HCT116 (cell line): ENCODE measurements around the gene FMN1.

Source experiments
- EZH2 ChIP-seq: fragments of 200-600 bp; sonication (generic); IDR thresholded peaks from 2 replicates; pipeline ENCODE4 v1.6.1; 2017; ENCODE audit warnings: antibody characterized with exemption, mixed run types
- EZH2phosphoT487 ChIP-seq: fragments of 200-600 bp; IDR thresholded peaks from 2 replicates; pipeline ENCODE4 v1.6.1; 2018; ENCODE audit warnings: antibody characterized with exemption, borderline replicate concordance
- JUND ChIP-seq: IDR thresholded peaks from 2 replicates; pipeline ENCODE4 v1.6.1; 2012
- MAX ChIP-seq: IDR thresholded peaks from 2 replicates; pipeline ENCODE4 v1.6.1; 2012
- POLR2A ChIP-seq: IDR thresholded peaks from 2 replicates; pipeline ENCODE4 v1.7.0; 2011; ENCODE audit warnings: borderline replicate concordance; ENCODE audit not compliant: insufficient read depth, insufficient read length; ENCODE audit errors: extremely low read depth
- SIN3A ChIP-seq: IDR thresholded peaks from 2 replicates; pipeline ENCODE4 v1.6.1; 2012; ENCODE audit warnings: low read depth
- YY1 ChIP-seq: IDR thresholded peaks from 2 replicates; pipeline ENCODE4 v1.6.1; 2011; ENCODE audit warnings: low read length, low read depth, moderate library complexity, mild to moderate bottlenecking; ENCODE audit not compliant: insufficient replicate concordance; ENCODE audit errors: extremely low read depth
- ZFX ChIP-seq: fragments of 450-650 bp; IDR thresholded peaks from 2 replicates; pipeline ENCODE4 v1.6.1; 2017
- TF ChIP-seq, protein P1 (sequence below): IDR thresholded peaks from 2 replicates; pipeline ENCODE4 v1.6.1; 2012; ENCODE audit warnings: low read depth
- TF ChIP-seq, protein P2 (sequence below), 3 experiments: fragments of 200-600 bp in 1 of 3; sonication (generic) in 1 of 3; IDR thresholded peaks in 2 of 3; conservative IDR thresholded peaks in 1 of 3; 2 replicates each; pipeline ENCODE4 v1.5.1; 2012 to 2017; ENCODE audit warnings: low read depth in 2 of 3, low read length in 2 of 3, antibody characterized with exemption in 1 of 3, borderline replicate concordance in 1 of 3, control low read depth in 1 of 3, mild to moderate bottlenecking in 1 of 3, mixed read lengths in 1 of 3, mixed run types in 1 of 3, moderate library complexity in 1 of 3; ENCODE audit not compliant: insufficient read depth in 1 of 3

GRCh38 chr15:33159726-33160453 is 34.6 kb downstream of the FMN1 start:
- TF ChIP-seq, protein P1, sequence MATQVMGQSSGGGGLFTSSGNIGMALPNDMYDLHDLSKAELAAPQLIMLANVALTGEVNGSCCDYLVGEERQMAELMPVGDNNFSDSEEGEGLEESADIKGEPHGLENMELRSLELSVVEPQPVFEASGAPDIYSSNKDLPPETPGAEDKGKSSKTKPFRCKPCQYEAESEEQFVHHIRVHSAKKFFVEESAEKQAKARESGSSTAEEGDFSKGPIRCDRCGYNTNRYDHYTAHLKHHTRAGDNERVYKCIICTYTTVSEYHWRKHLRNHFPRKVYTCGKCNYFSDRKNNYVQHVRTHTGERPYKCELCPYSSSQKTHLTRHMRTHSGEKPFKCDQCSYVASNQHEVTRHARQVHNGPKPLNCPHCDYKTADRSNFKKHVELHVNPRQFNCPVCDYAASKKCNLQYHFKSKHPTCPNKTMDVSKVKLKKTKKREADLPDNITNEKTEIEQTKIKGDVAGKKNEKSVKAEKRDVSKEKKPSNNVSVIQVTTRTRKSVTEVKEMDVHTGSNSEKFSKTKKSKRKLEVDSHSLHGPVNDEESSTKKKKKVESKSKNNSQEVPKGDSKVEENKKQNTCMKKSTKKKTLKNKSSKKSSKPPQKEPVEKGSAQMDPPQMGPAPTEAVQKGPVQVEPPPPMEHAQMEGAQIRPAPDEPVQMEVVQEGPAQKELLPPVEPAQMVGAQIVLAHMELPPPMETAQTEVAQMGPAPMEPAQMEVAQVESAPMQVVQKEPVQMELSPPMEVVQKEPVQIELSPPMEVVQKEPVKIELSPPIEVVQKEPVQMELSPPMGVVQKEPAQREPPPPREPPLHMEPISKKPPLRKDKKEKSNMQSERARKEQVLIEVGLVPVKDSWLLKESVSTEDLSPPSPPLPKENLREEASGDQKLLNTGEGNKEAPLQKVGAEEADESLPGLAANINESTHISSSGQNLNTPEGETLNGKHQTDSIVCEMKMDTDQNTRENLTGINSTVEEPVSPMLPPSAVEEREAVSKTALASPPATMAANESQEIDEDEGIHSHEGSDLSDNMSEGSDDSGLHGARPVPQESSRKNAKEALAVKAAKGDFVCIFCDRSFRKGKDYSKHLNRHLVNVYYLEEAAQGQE: no peak
- TF ChIP-seq, protein P2, sequence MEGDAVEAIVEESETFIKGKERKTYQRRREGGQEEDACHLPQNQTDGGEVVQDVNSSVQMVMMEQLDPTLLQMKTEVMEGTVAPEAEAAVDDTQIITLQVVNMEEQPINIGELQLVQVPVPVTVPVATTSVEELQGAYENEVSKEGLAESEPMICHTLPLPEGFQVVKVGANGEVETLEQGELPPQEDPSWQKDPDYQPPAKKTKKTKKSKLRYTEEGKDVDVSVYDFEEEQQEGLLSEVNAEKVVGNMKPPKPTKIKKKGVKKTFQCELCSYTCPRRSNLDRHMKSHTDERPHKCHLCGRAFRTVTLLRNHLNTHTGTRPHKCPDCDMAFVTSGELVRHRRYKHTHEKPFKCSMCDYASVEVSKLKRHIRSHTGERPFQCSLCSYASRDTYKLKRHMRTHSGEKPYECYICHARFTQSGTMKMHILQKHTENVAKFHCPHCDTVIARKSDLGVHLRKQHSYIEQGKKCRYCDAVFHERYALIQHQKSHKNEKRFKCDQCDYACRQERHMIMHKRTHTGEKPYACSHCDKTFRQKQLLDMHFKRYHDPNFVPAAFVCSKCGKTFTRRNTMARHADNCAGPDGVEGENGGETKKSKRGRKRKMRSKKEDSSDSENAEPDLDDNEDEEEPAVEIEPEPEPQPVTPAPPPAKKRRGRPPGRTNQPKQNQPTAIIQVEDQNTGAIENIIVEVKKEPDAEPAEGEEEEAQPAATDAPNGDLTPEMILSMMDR (IDR thresholded peaks at IDR 0.05 in 2 of 3, conservative IDR thresholded peaks at IDR 0.05 in 1 of 3; ENCODE audit: borderline replicate concordance in 1 of 3, insufficient read depth in 1 of 3, low read depth in 2 of 3, low read length in 2 of 3): peak in 2 of 3 experiments; percentile 17 to 22; a peak in 2 of 6 replicates
- TF ChIP-seq EZH2 (no peak), MAX (no peak), SIN3A (no peak), JUND (no peak), EZH2phosphoT487 (no peak), ZFX (no peak), POLR2A (no peak), YY1 (no peak)
